Stimulated activated CD8-positive, alpha-beta memory T cell treated with anti-CD3 and anti-CD28 coated beads, Interleukin-12 subunit alpha, Interleukin-12 subunit beta, amount 100 ng/mL, for 1 hour (primary cell): Measurements from ENCODE around the gene ISCU.
"Not testable (repeated sequence)": the region's sequence is repeated elsewhere in the genome, so short reads cannot be mapped to it uniquely, and the experiment has no call there.

Source experiments
- DNase-seq: peaks from one replicate; pipeline ENCODE4 v3.0.0-alpha.2; 2020; ENCODE audit warnings: low read depth

ISCU gene

GRCh38 chr12:108570743-108571608 is 8.6 kb downstream of the ISCU start:
- no peak for DNase-seq

GRCh38 chr12:108571609-108572165 is 9.3 kb downstream of the ISCU start:
- DNase-seq: no peak

GRCh38 chr12:108572166-108572790 is 9.9 kb downstream of the ISCU start:
- no peak for DNase-seq

GRCh38 chr12:108573317-108573716 is 10.9 kb downstream of the ISCU start:
- DNase-seq: no peak

GRCh38 chr12:108574276-108574675 is 11.9 kb downstream of the ISCU start:
- not testable (repeated sequence) for DNase-seq

- DNase-seq: no peak
These were observed 13.0 kb downstream of the ISCU start for GRCh38 chr12:108575199-108575912.

- no peak for DNase-seq
These were observed 14.4 kb downstream of the ISCU start for GRCh38 chr12:108576660-108577234.

- no peak for DNase-seq
These were observed 15.1 kb downstream of the ISCU start for GRCh38 chr12:108577458-108577857.

- no peak for DNase-seq
These were observed 15.9 kb downstream of the ISCU start for GRCh38 chr12:108578264-108578663.

- no peak for DNase-seq
These were observed 16.4 kb downstream of the ISCU start for GRCh38 chr12:108578813-108579212.

- no peak for DNase-seq
These were observed 18.1 kb downstream of the ISCU start for GRCh38 chr12:108580531-108580930.

- no peak for DNase-seq
These were observed 19.2 kb downstream of the ISCU start for GRCh38 chr12:108581311-108582227.

- DNase-seq: no peak
These were observed 20.1 kb downstream of the ISCU start for GRCh38 chr12:108582509-108582908.

- DNase-seq: no peak
These were observed 20.8 kb downstream of the ISCU start for GRCh38 chr12:108582978-108583770.

- no peak for DNase-seq
These were observed 21.6 kb downstream of the ISCU start for GRCh38 chr12:108583991-108584390.

GRCh38 chr12:108584456-108585065 is 22.2 kb downstream of the ISCU start:
- no peak for DNase-seq

- DNase-seq: no peak
These were observed 23.5 kb downstream of the ISCU start for GRCh38 chr12:108585864-108586263.

GRCh38 chr12:108586306-108586705 is 23.9 kb downstream of the ISCU start:
- no peak for DNase-seq

GRCh38 chr12:108587826-108588225 is 25.4 kb downstream of the ISCU start:
- no peak for DNase-seq
